Glutamatergic neuron (in vitro differentiated cells): Measurements from ENCODE around the gene SPPL3. TPM values are rescaled to one million over a fixed set of nuclear protein-coding genes. Genes with fewer than 3 reads are reported as not detected.

ENCODE experiments used
- DNase-seq: peaks from one replicate; pipeline ENCODE4 v3.0.0; 2022
- H3K27ac Mint-ChIP-seq: one replicate; pipeline ENCODE4 v1.8.0; 2020; ENCODE audit warnings: mild to moderate bottlenecking, mixed read lengths, inconsistent platforms; ENCODE audit not compliant: unreplicated experiment
- H3K27me3 Mint-ChIP-seq: one replicate; pipeline ENCODE4 v1.8.0; 2020; ENCODE audit warnings: mild to moderate bottlenecking, moderate library complexity, mixed read lengths, inconsistent platforms; ENCODE audit not compliant: unreplicated experiment
- H3K36me3 Mint-ChIP-seq: one replicate; pipeline ENCODE4 v1.8.0; 2020; ENCODE audit warnings: mild to moderate bottlenecking, mixed read lengths, inconsistent platforms; ENCODE audit not compliant: unreplicated experiment
- H3K4me1 Mint-ChIP-seq: one replicate; pipeline ENCODE4 v1.8.0; 2020; ENCODE audit warnings: mild to moderate bottlenecking, low read depth, mixed read lengths, inconsistent platforms; ENCODE audit not compliant: unreplicated experiment
- H3K4me3 Mint-ChIP-seq: one replicate; pipeline ENCODE4 v1.8.0; 2020; ENCODE audit warnings: mild to moderate bottlenecking, mixed read lengths, inconsistent platforms; ENCODE audit not compliant: unreplicated experiment
- H3K9me3 Mint-ChIP-seq: one replicate; pipeline ENCODE4 v1.8.0; 2020; ENCODE audit warnings: mild to moderate bottlenecking, moderate library complexity, mixed read lengths, inconsistent platforms; ENCODE audit not compliant: unreplicated experiment
- total RNA-seq: library from RNA; stranded (reverse); fragmentation: NEBNext Ultra II Directional; extraction: Animal tissue kit (Norgen Biotek cat#: 25700); gene quantifications from one replicate; pipeline ENCODE4 v1.2.1, GENCODE V29; 2021; ENCODE audit not compliant: unreplicated experiment
- TF ChIP-seq, protein P1 (sequence below): fragments of 200-600 bp; sonication (generic); IDR thresholded peaks from one replicate; pipeline ENCODE4 v1.5.0; 2021; ENCODE audit not compliant: partially characterized antibody, unreplicated experiment

Gene SPPL3
- total RNA-seq, 1 donor from 2014 or later: 53.4 TPM

DNA sequence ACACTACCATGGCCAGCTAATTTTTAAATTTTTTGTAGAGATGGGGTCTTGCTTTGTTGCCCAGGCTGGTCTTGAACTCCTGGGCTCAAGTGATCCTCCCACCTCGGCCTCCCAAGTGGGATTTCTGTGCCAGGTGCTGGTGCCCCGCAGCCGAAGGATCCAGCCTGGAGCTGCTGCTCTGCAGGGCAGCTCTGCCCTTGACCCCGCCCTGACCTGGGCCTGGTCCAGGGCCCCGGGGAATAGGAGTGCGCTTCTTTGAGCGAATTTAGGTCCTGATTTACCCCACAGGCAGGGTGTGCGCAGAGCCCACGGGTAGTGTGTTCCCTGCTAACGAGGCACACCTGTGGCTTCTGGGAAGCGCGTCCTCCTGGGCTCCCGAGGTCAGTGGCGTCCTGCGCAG lies 163.3 kb downstream of the SPPL3 start:
- DNase-seq: no peak
- no peaks in the 10 kb centered on the region for H3K36me3 Mint-ChIP-seq
- no peak overlapping the region for H3K27ac Mint-ChIP-seq
- no peaks in the 10 kb centered on the region for H3K4me1 Mint-ChIP-seq
- H3K27me3 Mint-ChIP-seq: peaks cover 2% of the 10 kb centered on the region
- TF ChIP-seq, protein P1, sequence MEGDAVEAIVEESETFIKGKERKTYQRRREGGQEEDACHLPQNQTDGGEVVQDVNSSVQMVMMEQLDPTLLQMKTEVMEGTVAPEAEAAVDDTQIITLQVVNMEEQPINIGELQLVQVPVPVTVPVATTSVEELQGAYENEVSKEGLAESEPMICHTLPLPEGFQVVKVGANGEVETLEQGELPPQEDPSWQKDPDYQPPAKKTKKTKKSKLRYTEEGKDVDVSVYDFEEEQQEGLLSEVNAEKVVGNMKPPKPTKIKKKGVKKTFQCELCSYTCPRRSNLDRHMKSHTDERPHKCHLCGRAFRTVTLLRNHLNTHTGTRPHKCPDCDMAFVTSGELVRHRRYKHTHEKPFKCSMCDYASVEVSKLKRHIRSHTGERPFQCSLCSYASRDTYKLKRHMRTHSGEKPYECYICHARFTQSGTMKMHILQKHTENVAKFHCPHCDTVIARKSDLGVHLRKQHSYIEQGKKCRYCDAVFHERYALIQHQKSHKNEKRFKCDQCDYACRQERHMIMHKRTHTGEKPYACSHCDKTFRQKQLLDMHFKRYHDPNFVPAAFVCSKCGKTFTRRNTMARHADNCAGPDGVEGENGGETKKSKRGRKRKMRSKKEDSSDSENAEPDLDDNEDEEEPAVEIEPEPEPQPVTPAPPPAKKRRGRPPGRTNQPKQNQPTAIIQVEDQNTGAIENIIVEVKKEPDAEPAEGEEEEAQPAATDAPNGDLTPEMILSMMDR: no peak
- H3K4me3 Mint-ChIP-seq: no peak overlapping the region
- H3K9me3 Mint-ChIP-seq: peaks cover 2% of the 10 kb centered on the region

DNA sequence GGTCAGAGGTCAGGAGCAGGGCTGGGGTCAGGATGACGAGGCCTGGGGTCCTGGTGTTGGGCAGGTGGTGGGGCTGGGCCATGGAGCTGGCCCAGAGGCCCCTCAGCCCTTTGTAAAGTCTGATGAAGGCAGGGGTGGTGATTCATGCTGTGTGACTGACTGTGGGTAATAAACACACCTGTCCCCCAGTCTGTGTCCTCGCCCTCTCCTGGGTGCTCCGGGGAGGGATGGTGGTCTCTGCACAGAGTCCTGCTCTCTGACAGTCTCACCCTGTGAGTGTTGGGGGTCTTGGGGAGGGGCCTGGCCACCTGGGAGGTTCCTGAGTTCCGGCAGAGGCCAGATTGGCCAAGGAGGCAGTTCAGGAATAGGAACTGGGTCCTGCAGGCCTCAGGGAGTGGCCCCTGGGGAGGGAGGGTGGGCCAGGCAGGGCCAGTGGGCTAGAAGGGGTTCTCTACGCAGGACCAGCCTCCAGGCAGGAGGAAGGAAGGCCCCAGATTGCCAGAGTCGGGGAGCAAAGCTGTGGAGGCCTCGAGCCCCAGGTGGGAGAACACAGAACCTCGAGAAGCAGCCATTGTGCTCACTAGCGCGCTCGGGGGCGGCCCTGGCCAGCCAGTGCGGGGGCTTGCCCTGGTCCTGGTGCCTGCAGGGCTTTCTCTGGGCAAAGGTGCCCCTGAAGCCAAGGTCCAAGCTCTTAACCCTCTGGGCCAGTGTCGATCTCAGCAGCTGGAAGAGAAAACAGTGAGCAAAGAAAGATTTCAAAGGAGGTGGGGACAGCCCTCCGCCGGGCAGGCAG lies 164.1 kb downstream of the SPPL3 start:
- DNase-seq: no peak
- no peaks in the 10 kb centered on the region for H3K4me1 Mint-ChIP-seq
- peaks cover 2% of the 10 kb centered on the region for H3K9me3 Mint-ChIP-seq

DNA sequence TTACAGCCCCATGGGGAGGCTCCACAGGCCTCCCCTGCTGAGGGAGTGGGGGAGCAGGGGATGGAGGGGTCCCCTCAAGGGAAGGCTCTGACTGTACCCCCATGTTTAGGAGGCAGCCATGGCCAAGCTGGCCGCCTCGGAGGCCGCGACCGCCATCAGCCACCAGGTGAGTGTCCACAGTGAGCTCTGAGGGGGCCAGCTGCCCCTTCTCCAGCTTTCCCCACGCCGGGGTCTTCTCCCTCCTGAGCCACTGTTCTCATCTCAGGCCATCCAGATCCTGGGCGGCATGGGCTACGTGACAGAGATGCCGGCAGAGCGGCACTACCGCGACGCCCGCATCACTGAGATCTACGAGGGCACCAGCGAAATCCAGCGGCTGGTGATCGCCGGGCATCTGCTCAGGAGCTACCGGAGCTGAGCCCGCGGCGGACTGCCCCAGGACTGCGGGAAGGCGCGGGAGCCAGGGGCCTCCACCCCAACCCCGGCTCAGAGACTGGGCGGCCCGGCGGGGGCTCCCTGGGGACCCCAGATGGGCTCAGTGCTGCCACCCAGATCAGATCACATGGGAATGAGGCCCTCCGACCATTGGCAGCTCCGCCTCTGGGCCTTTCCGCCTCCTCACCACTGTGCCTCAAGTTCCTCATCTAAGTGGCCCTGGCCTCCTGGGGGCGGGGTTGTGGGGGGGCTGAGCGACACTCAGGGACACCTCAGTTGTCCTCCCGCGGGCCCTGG lies 165.0 kb downstream of the SPPL3 start:
- no peak for DNase-seq
- TF ChIP-seq, protein P1: no peak
- Mint-ChIP-seq H3K9me3 (peaks cover 2% of the 10 kb centered on the region), H3K27ac (no peak overlapping the region), H3K36me3 (no peaks in the 10 kb centered on the region), H3K4me1 (no peaks in the 10 kb centered on the region), H3K4me3 (no peak overlapping the region), H3K27me3 (peaks cover 2% of the 10 kb centered on the region)

More for the DNA sequence above, 164.1 kb downstream of the SPPL3 start:
- TF ChIP-seq, protein P1: no peak
- Mint-ChIP-seq H3K27ac (no peak overlapping the region), H3K4me3 (no peak overlapping the region), H3K36me3 (no peaks in the 10 kb centered on the region), H3K27me3 (peaks cover 2% of the 10 kb centered on the region)

DNA sequence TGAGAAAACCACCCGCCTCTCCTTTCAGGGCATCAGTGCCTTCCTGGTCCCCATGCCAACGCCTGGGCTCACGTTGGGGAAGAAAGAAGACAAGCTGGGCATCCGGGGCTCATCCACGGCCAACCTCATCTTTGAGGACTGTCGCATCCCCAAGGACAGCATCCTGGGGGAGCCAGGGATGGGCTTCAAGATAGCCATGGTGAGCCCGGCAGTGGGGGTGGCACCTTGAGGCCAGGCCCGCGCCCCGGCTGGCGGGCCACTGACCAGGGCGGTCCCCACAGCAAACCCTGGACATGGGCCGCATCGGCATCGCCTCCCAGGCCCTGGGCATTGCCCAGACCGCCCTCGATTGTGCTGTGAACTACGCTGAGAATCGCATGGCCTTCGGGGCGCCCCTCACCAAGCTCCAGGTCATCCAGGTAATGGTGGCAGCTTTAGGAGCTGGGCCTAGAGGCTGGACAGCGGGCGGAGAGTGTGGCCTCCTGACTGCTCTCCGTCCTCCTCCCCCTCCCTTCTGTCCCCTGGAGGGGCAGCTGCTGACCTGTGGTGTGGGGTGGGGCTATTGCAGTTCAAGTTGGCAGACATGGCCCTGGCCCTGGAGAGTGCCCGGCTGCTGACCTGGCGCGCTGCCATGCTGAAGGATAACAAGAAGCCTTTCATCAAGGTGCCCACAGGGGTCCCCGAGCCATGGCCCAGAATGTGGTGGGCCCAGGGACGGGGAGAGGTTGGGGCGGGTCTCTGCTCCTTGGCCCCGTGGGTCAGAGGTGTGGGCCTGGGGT lies 165.7 kb downstream of the SPPL3 start:
- Mint-ChIP-seq H3K4me1 (no peaks in the 10 kb centered on the region), H3K36me3 (peaks cover 6% of the 10 kb centered on the region), H3K27ac (no peak overlapping the region), H3K27me3 (peaks cover 2% of the 10 kb centered on the region), H3K9me3 (peaks cover 2% of the 10 kb centered on the region), H3K4me3 (no peak overlapping the region)
- DNase-seq: no peak
- TF ChIP-seq, protein P1: no peak
